Neural cell (in vitro differentiated cells): ENCODE data around the gene CCDC159. TPM values are rescaled to one million over a fixed set of nuclear protein-coding genes. Genes with fewer than 3 reads are reported as not detected.
A peak's percentile ranks its signal among the peaks of the same experiment; 100 is the strongest.
"Not testable (repeated sequence)": the region's sequence is repeated elsewhere in the genome, so short reads cannot be mapped to it uniquely, and the experiment has no call there.

Experiments used
- H2AFZ ChIP-seq: fragments of 200-600, 300-800 bp; sonication (generic), shearing (Covaris generic); 2 replicates; pipeline ENCODE4 v1.6.0; 2014; ENCODE audit warnings: low read depth, mild to moderate bottlenecking, antibody characterized with exemption, low read length, moderate library complexity
- H3F3A ChIP-seq: fragments of 200-600 bp; shearing (Covaris generic); 2 replicates; pipeline ENCODE4 v1.6.1; 2016; ENCODE audit warnings: mild to moderate bottlenecking, moderate library complexity, mixed read lengths, antibody characterized with exemption, low read length; ENCODE audit not compliant: insufficient read depth, poor library complexity, severe bottlenecking
- H3K27ac ChIP-seq: fragments of 200-600, 300-800 bp; sonication (generic), shearing (Covaris generic); 2 replicates; pipeline ENCODE4 v1.5.1; 2014; ENCODE audit warnings: mild to moderate bottlenecking, low read length, moderate library complexity
- H3K27me3 ChIP-seq: fragments of 300-800, 200-600 bp; sonication (generic), shearing (Covaris generic); 2 replicates; pipeline ENCODE4 v1.6.0; 2014; ENCODE audit warnings: mild to moderate bottlenecking, low read depth, low read length, moderate library complexity; ENCODE audit not compliant: insufficient read depth
- H3K36me3 ChIP-seq: fragments of 300-800, 200-600 bp; sonication (generic), shearing (Covaris generic); 2 replicates; pipeline ENCODE4 v1.5.1; 2014; ENCODE audit warnings: mild to moderate bottlenecking, antibody characterized with exemption, low read length, moderate library complexity; ENCODE audit not compliant: insufficient read depth
- H3K4me2 ChIP-seq: fragments of 300-800, 200-600 bp; sonication (generic), shearing (Covaris generic); 2 replicates; pipeline ENCODE4 v1.6.0; 2014; ENCODE audit warnings: mild to moderate bottlenecking, low read length
- H3K4me3 ChIP-seq: fragments of 300-800, 200-600 bp; sonication (generic), shearing (Covaris generic); 2 replicates; pipeline ENCODE4 v1.5.1; 2014; ENCODE audit warnings: mild to moderate bottlenecking, low read length, moderate library complexity
- H3K79me2 ChIP-seq: fragments of 200-600 bp; shearing (Covaris generic); replicated peaks from 2 replicates; pipeline ENCODE4 v1.6.0; 2014; ENCODE audit warnings: mild to moderate bottlenecking, low read length, moderate library complexity; ENCODE audit not compliant: insufficient read depth
- H3K9ac ChIP-seq: fragments of 300-800, 200-600 bp; sonication (generic), shearing (Covaris generic); 2 replicates; pipeline ENCODE4 v1.6.1; 2016; ENCODE audit warnings: mild to moderate bottlenecking, low read length, mixed read lengths
- H3K9me2 ChIP-seq: fragments of 200-600 bp; shearing (Covaris generic); 2 replicates; pipeline ENCODE4 v1.6.1; 2016; ENCODE audit warnings: mild to moderate bottlenecking, low read length, mixed read lengths; ENCODE audit not compliant: insufficient read depth
- H3K9me3 ChIP-seq: fragments of 200-600, 300-800 bp; sonication (generic), shearing (Covaris generic); 2 replicates; pipeline ENCODE4 v1.6.1; 2016; ENCODE audit warnings: mild to moderate bottlenecking, mixed run types, low read length, moderate library complexity, mixed read lengths
- H4K20me1 ChIP-seq: fragments of 200-600 bp; shearing (Covaris generic); 2 replicates; pipeline ENCODE4 v1.6.1; 2016; ENCODE audit warnings: mild to moderate bottlenecking, mixed run types; ENCODE audit not compliant: insufficient read depth
- EP300 ChIP-seq: fragments of 450-650 bp; conservative IDR thresholded peaks from 2 replicates; pipeline ENCODE4 v1.6.1; 2014; ENCODE audit warnings: antibody characterized with exemption, mild to moderate bottlenecking, moderate library complexity; ENCODE audit not compliant: poor library complexity, severe bottlenecking
- EZH2 ChIP-seq: fragments of 200-600, 300-800 bp; shearing (Covaris generic), sonication (generic); IDR thresholded peaks from 2 replicates; pipeline ENCODE4 v1.6.1; 2014; ENCODE audit warnings: antibody characterized with exemption, low read length, borderline replicate concordance, mild to moderate bottlenecking; ENCODE audit not compliant: insufficient read depth, poor library complexity, severe bottlenecking
- MXI1 ChIP-seq: fragments of 450-650 bp; conservative IDR thresholded peaks from 2 replicates; pipeline ENCODE4 v1.6.1; 2014; ENCODE audit warnings: antibody characterized with exemption, mild to moderate bottlenecking; ENCODE audit not compliant: poor library complexity, severe bottlenecking
- POLR2AphosphoS5 ChIP-seq: IDR thresholded peaks from 2 replicates; pipeline ENCODE4 v1.6.1; 2012
- RAD21 ChIP-seq: fragments of 450-650 bp; conservative IDR thresholded peaks from 2 replicates; pipeline ENCODE4 v1.6.1; 2014; ENCODE audit warnings: antibody characterized with exemption, mild to moderate bottlenecking, moderate library complexity
- REST ChIP-seq: IDR thresholded peaks from 2 replicates; pipeline ENCODE4 v1.6.1; 2012; ENCODE audit warnings: borderline replicate concordance
- SMC3 ChIP-seq: fragments of 450-650 bp; conservative IDR thresholded peaks from 2 replicates; pipeline ENCODE4 v1.6.1; 2014; ENCODE audit warnings: antibody characterized with exemption, mild to moderate bottlenecking, moderate library complexity; ENCODE audit not compliant: poor library complexity
- TAF1 ChIP-seq: IDR thresholded peaks from 2 replicates; pipeline ENCODE4 v1.6.1; 2012; ENCODE audit warnings: low read depth
- polyA plus RNA-seq: library from polyadenylated mRNA; depleted of rRNA; stranded (reverse); fragments of >200 nt; gene quantifications from 2 replicates; pipeline ENCODE4 v1.2.3, GENCODE V29; 2014
- TF ChIP-seq, protein P1 (sequence below): fragments of 450-650 bp; IDR thresholded peaks from 2 replicates; pipeline ENCODE4 v1.5.1; 2014; ENCODE audit warnings: antibody characterized with exemption, mild to moderate bottlenecking, moderate library complexity; ENCODE audit not compliant: poor library complexity, severe bottlenecking

The CCDC159 gene
- polyA plus RNA-seq, 1 donor from 2014 or later, result 2.4 TPM

DNA sequence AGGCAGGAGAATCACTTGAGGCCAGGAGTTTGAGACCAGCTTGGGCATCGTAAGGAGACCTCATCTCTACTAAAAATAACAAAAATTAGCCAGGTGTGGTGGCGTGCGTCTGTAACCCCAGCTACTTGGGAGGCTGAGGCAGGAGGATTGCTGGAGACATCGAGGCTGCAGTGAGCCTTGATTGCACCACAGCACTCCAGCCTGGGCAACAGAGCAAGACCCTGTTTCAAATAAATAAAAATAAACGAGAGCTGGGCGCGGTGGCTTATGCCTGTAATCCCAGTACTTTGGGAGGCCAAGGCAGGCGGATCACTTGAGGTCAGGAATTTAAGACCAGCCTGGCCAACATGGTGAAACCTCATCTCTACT is 6.2 kb upstream of the CCDC159 start:
- Histone ChIP-seq H3K79me2 (peaks cover 19% of the 10 kb centered on the region), H3K36me3 (peaks cover 11% of the 10 kb centered on the region), H3K9ac (peak overlapping the region; percentile 90), H3K4me3 (peak overlapping the region; percentile 96)
- not testable (repeated sequence) for H3K9me2 ChIP-seq, H3K27ac ChIP-seq, H4K20me1 ChIP-seq, H3K9me3 ChIP-seq, H2AFZ ChIP-seq, H3K27me3 ChIP-seq, H3F3A ChIP-seq, H3K4me2 ChIP-seq

DNA sequence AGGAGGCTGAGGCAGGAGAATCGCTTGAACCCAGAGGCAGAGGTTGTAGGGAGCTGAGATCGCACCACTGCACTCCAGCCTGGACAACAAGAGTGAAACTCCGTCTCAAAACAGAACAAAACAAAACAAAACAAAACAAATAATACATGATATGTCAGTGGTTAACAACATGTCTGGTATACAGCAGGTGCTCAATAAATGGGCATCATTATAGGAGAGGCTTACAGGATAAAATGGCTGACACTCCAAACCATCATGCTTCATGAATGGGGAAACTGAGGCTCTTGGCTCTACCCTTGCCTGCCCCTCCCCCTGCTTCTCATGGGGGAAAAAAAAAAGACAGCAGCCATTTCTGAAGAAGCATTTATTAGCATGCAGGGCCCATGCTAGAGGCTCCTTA is 3.9 kb upstream of the CCDC159 start:
- H3K9me3 ChIP-seq, result no peaks in the 10 kb centered on the region
- no peak overlapping the region for H3K9ac ChIP-seq
- no peak overlapping the region for H3K27ac ChIP-seq
- H3F3A ChIP-seq, result no peaks in the 10 kb centered on the region
- H3K36me3 ChIP-seq, result no peaks in the 10 kb centered on the region
- H3K27me3 ChIP-seq, result no peaks in the 10 kb centered on the region
- peaks cover 19% of the 10 kb centered on the region for H3K79me2 ChIP-seq
- no peaks in the 10 kb centered on the region for H3K9me2 ChIP-seq
- H4K20me1 ChIP-seq, result no peaks in the 10 kb centered on the region
- H2AFZ ChIP-seq, result no peak overlapping the region
- TF ChIP-seq RAD21 (no peak), EP300 (no peak), TAF1 (no peak), POLR2AphosphoS5 (no peak), REST (no peak), EZH2 (no peak), MXI1 (no peak), SMC3 (no peak)
- TF ChIP-seq, protein P1, sequence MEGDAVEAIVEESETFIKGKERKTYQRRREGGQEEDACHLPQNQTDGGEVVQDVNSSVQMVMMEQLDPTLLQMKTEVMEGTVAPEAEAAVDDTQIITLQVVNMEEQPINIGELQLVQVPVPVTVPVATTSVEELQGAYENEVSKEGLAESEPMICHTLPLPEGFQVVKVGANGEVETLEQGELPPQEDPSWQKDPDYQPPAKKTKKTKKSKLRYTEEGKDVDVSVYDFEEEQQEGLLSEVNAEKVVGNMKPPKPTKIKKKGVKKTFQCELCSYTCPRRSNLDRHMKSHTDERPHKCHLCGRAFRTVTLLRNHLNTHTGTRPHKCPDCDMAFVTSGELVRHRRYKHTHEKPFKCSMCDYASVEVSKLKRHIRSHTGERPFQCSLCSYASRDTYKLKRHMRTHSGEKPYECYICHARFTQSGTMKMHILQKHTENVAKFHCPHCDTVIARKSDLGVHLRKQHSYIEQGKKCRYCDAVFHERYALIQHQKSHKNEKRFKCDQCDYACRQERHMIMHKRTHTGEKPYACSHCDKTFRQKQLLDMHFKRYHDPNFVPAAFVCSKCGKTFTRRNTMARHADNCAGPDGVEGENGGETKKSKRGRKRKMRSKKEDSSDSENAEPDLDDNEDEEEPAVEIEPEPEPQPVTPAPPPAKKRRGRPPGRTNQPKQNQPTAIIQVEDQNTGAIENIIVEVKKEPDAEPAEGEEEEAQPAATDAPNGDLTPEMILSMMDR, result no peak
- no peak overlapping the region for H3K4me3 ChIP-seq
- H3K4me2 ChIP-seq, result no peak overlapping the region

- Histone ChIP-seq H3K36me3 (no peaks in the 10 kb centered on the region), H3F3A (no peaks in the 10 kb centered on the region), H2AFZ (no peak overlapping the region), H4K20me1 (no peaks in the 10 kb centered on the region), H3K79me2 (no peaks in the 10 kb centered on the region), H3K4me2 (peak overlapping the region; percentile 14), H3K9me2 (no peaks in the 10 kb centered on the region), H3K4me3 (peak overlapping the region; percentile 78), H3K27me3 (no peaks in the 10 kb centered on the region), H3K27ac (no peak overlapping the region), H3K9ac (peak overlapping the region; percentile 83), H3K9me3 (no peaks in the 10 kb centered on the region)
- TF ChIP-seq EP300 (no peak), MXI1 (no peak), RAD21 (no peak), EZH2 (no peak), POLR2AphosphoS5 (no peak), TAF1 (no peak), SMC3 (no peak), REST (no peak)
- TF ChIP-seq, protein P1, result no peak
These were observed 1.1 kb upstream of the CCDC159 start for GRCh38 chr19:11345122-11345803.
